Tibial nerve (tissue), 4 donors: ENCODE results near the gene TMEM53. TPM values are rescaled to one million over a fixed set of nuclear protein-coding genes. Genes with fewer than 3 reads are reported as not detected.

Experiments used
- DNase-seq, 2 donors: peaks; one replicate each; pipeline ENCODE4 v3.0.0-alpha.2; 2019; ENCODE audit warnings: low spot score in 2 of 2
- H3K27ac ChIP-seq, 4 donors: fragments of 200-600 bp; sonication (generic) in 3 of 4; one replicate each; pipeline ENCODE4 v1.5.1; 2017 to 2019; ENCODE audit warnings: mild to moderate bottlenecking in 1 of 4
- H3K27me3 ChIP-seq, 2 donors: fragments of 200-600 bp; sonication (generic) in 1 of 2; one replicate each; pipeline versions ENCODE4 v1.5.1 to v1.6.0; 2017 to 2019
- H3K36me3 ChIP-seq, 3 donors: fragments of 200-600 bp; sonication (generic); one replicate each; pipeline ENCODE4 v1.5.1; 2018 to 2019
- H3K4me1 ChIP-seq, 4 donors: fragments of 200-600 bp; sonication (generic) in 3 of 4; one replicate each; pipeline ENCODE4 v1.5.1; 2017 to 2019
- H3K4me3 ChIP-seq, 4 donors: fragments of 200-600 bp; sonication (generic) in 3 of 4; one replicate each; pipeline ENCODE4 v1.5.1; 2017 to 2019; ENCODE audit warnings: mild to moderate bottlenecking in 1 of 4, moderate library complexity in 1 of 4
- H3K9me3 ChIP-seq, 4 donors: fragments of 200-600 bp; sonication (generic) in 3 of 4; one replicate each; pipeline ENCODE4 v1.5.1; 2017 to 2019
- CTCF ChIP-seq, 5 experiments: fragments of 200-600 bp in 3 of 5; fragments of 450-650 bp in 2 of 5; sonication (generic) in 3 of 5; IDR thresholded peaks; one replicate each; pipeline ENCODE4 v1.5.1; 2016 to 2019; ENCODE audit warnings: antibody characterized with exemption in 5 of 5, mild to moderate bottlenecking in 3 of 5, moderate library complexity in 2 of 5
- EP300 ChIP-seq, 2 donors: sonication (generic); formaldehyde crosslinking; IDR thresholded peaks; one replicate each; pipeline ENCODE4 v1.6.1; 2017; ENCODE audit warnings: antibody characterized with exemption in 2 of 2, mild to moderate bottlenecking in 1 of 2
- POLR2A ChIP-seq, 2 donors: fragments of 450-650 bp; IDR thresholded peaks; one replicate each; pipeline ENCODE4 v1.6.1; 2017; ENCODE audit warnings: antibody characterized with exemption in 2 of 2, mild to moderate bottlenecking in 2 of 2, moderate library complexity in 2 of 2
- WGBS, 2 donors: methylation state at CpG; one replicate each; pipeline ENCODE4 v1.1.5; 2018; 5-methylcytosine and 5-hydroxymethylcytosine counted together
- total RNA-seq, 4 donors: library from RNA; depleted of rRNA; stranded (reverse); fragments of >200 nt; gene quantifications; one replicate each; pipeline ENCODE4 v1.1.0, GENCODE V29; 2016

TMEM53 gene
- total RNA-seq, 4 donors from 2014 or later = 7.2 to 10.5 (median 9.5) TPM

GRCh38 chr1:44694863-44695478, 20.7 kb upstream of the TMEM53 start:
- no peak for DNase-seq
- no peak overlapping the region for H3K4me3 ChIP-seq
- H3K9me3 ChIP-seq = no peaks in the 10 kb centered on the region
- no peak overlapping the region for H3K27ac ChIP-seq
- no peaks in the 10 kb centered on the region for H3K4me1 ChIP-seq
- no peaks in the 10 kb centered on the region for H3K27me3 ChIP-seq
- TF ChIP-seq CTCF (IDR thresholded peaks at IDR 0.05) (no peak), POLR2A (IDR thresholded peaks at IDR 0.05) (no peak), EP300 (IDR thresholded peaks at IDR 0.05) (no peak)
- H3K36me3 ChIP-seq = peaks cover 0 to 11% (median 0%) of the 10 kb centered on the region in 3 donors
- WGBS, 2 donors = 90 to 96% methylated on average over 7 of the region's 7 CpGs

GRCh38 chr1:44693900-44694299, 19.6 kb upstream of the TMEM53 start:
- H3K27ac ChIP-seq = no peak overlapping the region
- peaks cover 0 to 11% (median 0%) of the 10 kb centered on the region in 3 donors for H3K36me3 ChIP-seq
- no peaks in the 10 kb centered on the region for H3K9me3 ChIP-seq
- H3K4me1 ChIP-seq = no peaks in the 10 kb centered on the region
- WGBS, 2 donors = 93 to 94% methylated on average over 3 of the region's 3 CpGs
- no peak for DNase-seq
- no peak overlapping the region for H3K4me3 ChIP-seq
- TF ChIP-seq EP300 (IDR thresholded peaks at IDR 0.05) (no peak), CTCF (IDR thresholded peaks at IDR 0.05) (no peak), POLR2A (IDR thresholded peaks at IDR 0.05) (no peak)
- H3K27me3 ChIP-seq = no peaks in the 10 kb centered on the region

GRCh38 chr1:44693159-44693558, 18.9 kb upstream of the TMEM53 start:
- peaks cover 0 to 11% (median 0%) of the 10 kb centered on the region in 3 donors for H3K36me3 ChIP-seq
- 72 to 87% methylated on average over 2 of the region's 2 CpGs for WGBS, 2 donors
- H3K4me1 ChIP-seq = no peaks in the 10 kb centered on the region
- no peak for TF ChIP-seq EP300 (IDR thresholded peaks at IDR 0.05)
- no peak for TF ChIP-seq POLR2A (IDR thresholded peaks at IDR 0.05)
- no peak for TF ChIP-seq CTCF (IDR thresholded peaks at IDR 0.05)
- no peak overlapping the region for H3K4me3 ChIP-seq
- no peaks in the 10 kb centered on the region for H3K9me3 ChIP-seq
- no peaks in the 10 kb centered on the region for H3K27me3 ChIP-seq
- no peak overlapping the region for H3K27ac ChIP-seq
- DNase-seq = no peak

GRCh38 chr1:44689447-44689765, 15.1 kb upstream of the TMEM53 start:
- Histone ChIP-seq H3K4me1 (no peaks in the 10 kb centered on the region), H3K4me3 (no peak overlapping the region), H3K27ac (no peak overlapping the region), H3K9me3 (no peaks in the 10 kb centered on the region), H3K27me3 (no peaks in the 10 kb centered on the region), H3K36me3 (peaks cover 0 to 11% (median 0%) of the 10 kb centered on the region in 3 donors)
- TF ChIP-seq CTCF (IDR thresholded peaks at IDR 0.05) = no peak
- TF ChIP-seq POLR2A (IDR thresholded peaks at IDR 0.05) = no peak
- no peak for TF ChIP-seq EP300 (IDR thresholded peaks at IDR 0.05)
- no peak for DNase-seq
- WGBS, 2 donors = 85% methylated on average over 3 of the region's 3 CpGs

- no peak overlapping the region for H3K27ac ChIP-seq
- H3K9me3 ChIP-seq = no peaks in the 10 kb centered on the region
- no peaks in the 10 kb centered on the region for H3K27me3 ChIP-seq
- H3K4me1 ChIP-seq = no peaks in the 10 kb centered on the region
- H3K36me3 ChIP-seq = peaks cover 0 to 11% (median 0%) of the 10 kb centered on the region in 3 donors
- no peak for TF ChIP-seq CTCF (IDR thresholded peaks at IDR 0.05)
- no peak for TF ChIP-seq POLR2A (IDR thresholded peaks at IDR 0.05)
- no peak for TF ChIP-seq EP300 (IDR thresholded peaks at IDR 0.05)
- DNase-seq = no peak
- whole genome bisulfite sequencing, 2 donors = 85 to 90% methylated on average over 12 of the region's 12 CpGs
- H3K4me3 ChIP-seq = no peak overlapping the region
Observed at GRCh38 chr1:44688760-44689446, 14.6 kb upstream of the TMEM53 start.
